ENCODE measurements around the gene PHACTR3.

Gene PHACTR3

DNA sequence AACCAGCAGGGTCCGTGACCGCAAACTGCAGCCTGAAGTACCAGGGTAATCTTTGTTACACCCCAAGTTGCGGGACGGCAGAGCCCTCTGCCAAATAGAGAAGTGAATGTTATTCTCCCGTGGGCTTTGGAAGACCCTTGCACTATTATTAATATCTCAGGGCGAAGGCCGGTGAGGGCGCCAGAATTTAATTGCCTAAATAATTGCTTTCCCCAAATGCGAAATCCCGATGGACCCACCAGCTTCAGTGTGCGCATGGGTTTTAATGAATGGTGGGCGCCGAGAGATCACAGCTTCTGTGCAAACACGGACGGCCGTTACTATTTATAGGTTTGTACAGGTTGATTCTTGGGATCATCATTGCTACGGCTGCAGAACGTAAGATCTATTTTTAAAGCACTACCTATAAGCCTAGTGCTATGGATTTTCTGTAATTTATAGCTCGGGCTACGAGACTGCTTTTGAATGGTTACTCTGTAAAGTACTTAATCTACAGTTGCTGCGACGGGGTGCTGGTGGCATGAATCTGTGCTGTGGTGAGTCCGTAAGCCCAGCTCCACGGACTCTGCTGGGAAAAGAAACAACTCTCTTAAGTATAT lies 15.2 kb upstream of the PHACTR3 start:
- no peak for DNase-seq (ENCODE audit: low spot score in 2 of 2)
- Mint-ChIP-seq H3K36me3 (no peaks in the 10 kb centered on the region), H3K4me3 (no peak overlapping the region), H3K27ac (no peak overlapping the region), H3K4me1 (no peaks in the 10 kb centered on the region), H3K27me3 (peaks cover 4% of the 10 kb centered on the region), H3K9me3 (no peaks in the 10 kb centered on the region)
- ATAC-seq (ENCODE audit: low read depth): no peak

DNA sequence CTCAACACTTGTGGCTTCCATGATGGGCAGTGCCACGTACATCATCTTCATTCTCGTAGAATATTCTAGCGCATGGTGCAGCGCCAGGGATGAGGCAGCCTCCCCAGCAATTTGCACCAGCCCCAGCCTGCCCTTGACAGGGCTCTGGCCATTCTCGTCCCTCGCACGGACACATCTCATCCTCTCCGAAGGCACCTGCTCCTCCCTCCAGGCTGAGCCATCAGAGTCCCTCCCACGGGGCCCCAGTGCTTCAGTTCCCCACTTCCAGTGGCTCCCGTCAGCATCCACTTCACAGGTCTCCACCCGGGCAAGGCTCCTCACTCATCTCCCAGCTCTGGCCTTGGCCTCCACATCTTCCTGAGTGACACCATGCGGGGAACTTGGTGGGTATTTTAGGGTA lies 13.3 kb upstream of the PHACTR3 start:
- Mint-ChIP-seq H3K4me1 (no peaks in the 10 kb centered on the region), H3K27ac (no peak overlapping the region), H3K27me3 (peaks cover 4% of the 10 kb centered on the region), H3K4me3 (no peak overlapping the region), H3K36me3 (no peaks in the 10 kb centered on the region), H3K9me3 (no peaks in the 10 kb centered on the region)
- DNase-seq (ENCODE audit: low spot score in 2 of 2): no peak
- ATAC-seq (ENCODE audit: low read depth): no peak

DNA sequence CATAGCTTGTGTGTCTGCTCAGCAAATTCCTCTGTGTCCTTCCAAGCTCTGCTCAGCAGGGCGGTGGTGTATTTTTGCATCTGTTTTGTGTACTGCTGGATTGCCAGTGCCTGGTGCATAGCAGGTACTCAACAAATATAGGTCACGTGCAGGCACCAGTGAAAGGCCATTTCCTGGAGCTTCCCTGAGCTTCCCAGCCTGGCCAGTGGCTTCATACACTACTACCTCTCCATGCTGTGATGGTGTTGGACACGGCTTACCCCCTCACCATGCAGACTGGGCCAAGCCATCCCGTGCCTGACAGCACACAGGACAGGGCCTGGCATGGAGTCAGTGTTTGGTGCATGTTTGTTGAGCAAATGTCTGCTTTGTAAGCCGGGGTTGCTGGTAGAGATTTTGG lies 7.7 kb upstream of the PHACTR3 start:
- no peak for ATAC-seq (ENCODE audit: low read depth)
- no peak overlapping the region for H3K27ac Mint-ChIP-seq
- no peaks in the 10 kb centered on the region for H3K36me3 Mint-ChIP-seq
- no peaks in the 10 kb centered on the region for H3K9me3 Mint-ChIP-seq
- no peak for DNase-seq (ENCODE audit: low spot score in 2 of 2)
- H3K4me1 Mint-ChIP-seq: peaks cover 3% of the 10 kb centered on the region
- no peak overlapping the region for H3K4me3 Mint-ChIP-seq
- peaks cover 18% of the 10 kb centered on the region for H3K27me3 Mint-ChIP-seq

DNA sequence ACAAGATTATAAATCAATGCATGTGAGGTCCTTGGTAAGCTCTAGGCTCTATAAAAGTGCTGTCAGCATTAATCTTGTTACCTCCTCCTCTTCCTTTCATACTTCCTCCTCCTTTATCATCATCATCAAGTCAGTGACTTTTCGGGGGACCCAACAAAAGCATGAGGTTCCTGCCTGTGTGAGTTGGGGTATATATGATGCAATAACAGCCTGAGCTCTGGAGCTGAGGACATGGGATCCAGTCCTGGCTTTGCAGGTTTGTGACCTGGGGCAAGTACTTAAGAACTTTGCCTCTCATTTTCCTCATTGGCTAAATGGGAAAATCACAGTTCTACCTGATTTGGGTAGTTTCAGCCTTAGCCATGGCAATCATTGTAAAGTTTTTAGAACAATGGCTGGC lies 7.1 kb upstream of the PHACTR3 start:
- H3K9me3 Mint-ChIP-seq: no peaks in the 10 kb centered on the region
- H3K4me3 Mint-ChIP-seq: no peak overlapping the region
- peaks cover 3% of the 10 kb centered on the region for H3K4me1 Mint-ChIP-seq
- no peak overlapping the region for H3K27ac Mint-ChIP-seq
- peaks cover 21% of the 10 kb centered on the region for H3K27me3 Mint-ChIP-seq
- ATAC-seq (ENCODE audit: low read depth) (no peak), DNase-seq (ENCODE audit: low spot score in 2 of 2) (no peak)
- no peaks in the 10 kb centered on the region for H3K36me3 Mint-ChIP-seq

DNA sequence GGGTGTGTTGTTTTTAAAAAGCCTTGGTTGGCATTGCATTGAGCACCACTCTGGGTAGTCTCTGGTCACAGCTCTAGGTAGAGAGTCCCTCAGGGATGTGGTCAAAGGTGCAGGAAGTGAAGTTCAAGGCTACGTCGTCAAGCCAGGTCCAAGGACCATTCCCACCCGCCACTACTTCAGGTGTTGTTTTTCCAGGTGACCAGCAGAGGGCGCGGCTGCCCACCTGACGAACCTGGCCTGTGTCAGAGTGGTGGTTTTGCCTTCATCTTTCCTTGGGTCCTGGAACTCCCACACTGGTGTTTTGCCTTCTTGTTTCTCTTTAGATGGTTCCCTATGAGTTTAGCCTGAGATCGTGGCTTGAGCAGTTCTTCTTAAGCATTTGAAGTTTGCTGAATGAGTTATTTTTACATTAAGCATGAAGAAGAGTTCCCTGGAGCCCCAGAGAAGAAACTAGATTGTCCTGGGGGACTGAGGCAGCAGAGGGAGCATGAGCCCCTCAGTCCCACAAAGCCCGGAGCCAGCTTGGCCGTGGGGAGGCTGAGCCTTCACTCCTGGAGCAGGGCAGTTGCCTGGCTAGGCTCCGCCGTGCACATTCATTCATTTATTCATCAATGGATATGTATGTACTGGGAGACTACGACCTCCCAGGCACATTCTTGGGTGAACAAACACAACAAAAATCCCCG lies 5.6 kb upstream of the PHACTR3 start:
- Mint-ChIP-seq H3K4me3 (no peak overlapping the region), H3K27me3 (peaks cover 21% of the 10 kb centered on the region), H3K9me3 (no peaks in the 10 kb centered on the region), H3K36me3 (no peaks in the 10 kb centered on the region), H3K4me1 (peaks cover 3% of the 10 kb centered on the region), H3K27ac (no peak overlapping the region)
- no peak for ATAC-seq (ENCODE audit: low read depth)
- DNase-seq (ENCODE audit: low spot score in 2 of 2): no peak

DNA sequence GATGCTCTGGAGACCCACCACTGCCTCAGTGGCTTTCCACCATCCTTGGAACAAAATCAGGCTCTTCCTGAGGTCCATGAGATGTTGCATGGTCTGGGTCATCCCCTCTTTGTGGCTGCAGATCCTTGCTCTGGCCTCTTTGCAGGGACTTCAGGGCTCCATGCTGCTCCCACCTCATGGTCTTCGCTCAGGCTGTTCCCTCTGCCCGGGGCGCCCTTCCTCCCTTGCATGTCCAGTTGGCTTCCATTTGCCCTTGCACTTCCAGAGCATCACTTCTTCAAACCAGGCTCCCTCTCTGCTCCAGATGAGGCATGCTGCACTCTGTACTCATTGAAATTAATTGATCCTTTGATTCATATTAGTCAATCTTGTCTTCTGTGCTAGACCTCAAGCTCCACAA lies 4.4 kb upstream of the PHACTR3 start:
- Mint-ChIP-seq H3K27ac (no peak overlapping the region), H3K4me3 (no peak overlapping the region), H3K27me3 (peaks cover 21% of the 10 kb centered on the region), H3K4me1 (peaks cover 3% of the 10 kb centered on the region), H3K36me3 (no peaks in the 10 kb centered on the region), H3K9me3 (no peaks in the 10 kb centered on the region)
- DNase-seq (ENCODE audit: low spot score in 2 of 2): no peak
- no peak for ATAC-seq (ENCODE audit: low read depth)

DNA sequence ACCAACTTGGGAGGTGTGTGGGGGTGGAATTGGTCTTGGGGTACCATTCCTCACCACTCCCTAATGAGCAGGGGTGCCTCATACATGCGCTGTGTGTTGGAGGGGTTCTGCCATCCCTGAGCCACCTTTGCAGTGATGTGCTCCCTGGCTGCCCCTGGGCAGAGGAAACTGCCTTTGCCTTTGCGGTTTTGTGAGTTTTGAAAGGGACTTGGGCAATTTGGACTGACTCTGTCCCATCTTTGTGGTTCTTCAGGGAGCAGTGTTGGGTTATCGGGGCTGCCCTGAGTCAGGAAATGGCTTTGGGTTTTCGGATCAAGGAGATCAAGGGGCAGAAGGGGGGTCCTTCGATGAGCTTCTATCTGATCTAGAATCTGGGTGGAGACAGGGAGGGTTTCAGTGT lies 3.9 kb upstream of the PHACTR3 start:
- ATAC-seq (ENCODE audit: low read depth): no peak
- Mint-ChIP-seq H3K4me1 (peaks cover 3% of the 10 kb centered on the region), H3K9me3 (no peaks in the 10 kb centered on the region), H3K27me3 (peaks cover 21% of the 10 kb centered on the region), H3K36me3 (no peaks in the 10 kb centered on the region), H3K27ac (no peak overlapping the region), H3K4me3 (no peak overlapping the region)
- no peak for DNase-seq (ENCODE audit: low spot score in 2 of 2)

DNA sequence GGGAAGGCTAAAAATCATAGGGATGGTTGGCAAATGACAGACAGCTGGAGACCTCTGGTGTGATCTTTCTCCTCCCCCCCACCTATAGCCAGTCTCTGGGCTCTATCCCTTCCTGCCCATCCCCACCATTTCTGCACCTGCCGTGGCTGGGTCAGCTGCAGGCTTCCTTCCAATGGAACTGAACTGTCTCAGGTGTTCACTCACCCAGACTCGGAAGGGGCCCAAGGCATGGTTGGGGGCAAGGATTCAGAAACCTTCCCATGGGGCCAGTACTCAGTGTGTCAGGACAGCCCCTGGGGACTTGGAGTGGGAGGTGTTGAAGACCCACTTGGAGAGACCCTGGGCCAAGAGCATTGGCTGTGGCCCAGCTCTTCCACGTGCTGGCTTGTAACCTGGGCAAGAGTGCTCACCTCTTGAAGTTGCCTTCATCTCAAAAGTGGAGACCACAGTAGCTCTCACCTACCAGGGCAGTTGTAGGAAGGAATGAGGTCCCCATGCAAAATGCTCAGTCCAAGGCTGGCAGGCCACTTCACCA lies 1.7 kb upstream of the PHACTR3 start:
- Mint-ChIP-seq H3K27me3 (peaks cover 21% of the 10 kb centered on the region), H3K4me3 (no peak overlapping the region), H3K4me1 (peaks cover 3% of the 10 kb centered on the region), H3K36me3 (no peaks in the 10 kb centered on the region), H3K9me3 (no peaks in the 10 kb centered on the region), H3K27ac (no peak overlapping the region)
- ATAC-seq (ENCODE audit: low read depth) (no peak), DNase-seq (ENCODE audit: low spot score in 2 of 2) (no peak)

DNA sequence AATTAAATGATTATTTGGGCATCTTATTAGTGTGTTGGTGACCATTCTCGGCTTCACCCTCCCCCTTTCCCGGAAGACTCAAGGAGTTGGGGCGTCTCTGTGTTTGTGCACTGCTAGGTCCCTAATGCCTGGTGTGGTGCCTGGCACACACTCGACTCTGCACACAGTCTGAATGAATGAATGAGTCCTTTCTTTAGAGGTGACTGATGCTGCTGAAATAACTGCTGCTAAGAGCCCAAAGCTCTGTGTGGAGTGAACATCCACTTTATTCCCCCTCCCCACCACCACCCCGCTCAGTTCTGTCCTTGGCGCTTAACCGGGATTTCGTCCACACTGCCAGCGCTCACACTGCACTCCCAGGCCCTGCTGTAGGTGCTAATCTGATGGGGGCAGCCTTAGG lies 1.2 kb upstream of the PHACTR3 start:
- ATAC-seq (ENCODE audit: low read depth) (no peak), DNase-seq (ENCODE audit: low spot score in 2 of 2) (no peak)
- Mint-ChIP-seq H3K9me3 (no peaks in the 10 kb centered on the region), H3K4me1 (peaks cover 3% of the 10 kb centered on the region), H3K4me3 (no peak overlapping the region), H3K27ac (no peak overlapping the region), H3K27me3 (peaks cover 22% of the 10 kb centered on the region), H3K36me3 (no peaks in the 10 kb centered on the region)

DNA sequence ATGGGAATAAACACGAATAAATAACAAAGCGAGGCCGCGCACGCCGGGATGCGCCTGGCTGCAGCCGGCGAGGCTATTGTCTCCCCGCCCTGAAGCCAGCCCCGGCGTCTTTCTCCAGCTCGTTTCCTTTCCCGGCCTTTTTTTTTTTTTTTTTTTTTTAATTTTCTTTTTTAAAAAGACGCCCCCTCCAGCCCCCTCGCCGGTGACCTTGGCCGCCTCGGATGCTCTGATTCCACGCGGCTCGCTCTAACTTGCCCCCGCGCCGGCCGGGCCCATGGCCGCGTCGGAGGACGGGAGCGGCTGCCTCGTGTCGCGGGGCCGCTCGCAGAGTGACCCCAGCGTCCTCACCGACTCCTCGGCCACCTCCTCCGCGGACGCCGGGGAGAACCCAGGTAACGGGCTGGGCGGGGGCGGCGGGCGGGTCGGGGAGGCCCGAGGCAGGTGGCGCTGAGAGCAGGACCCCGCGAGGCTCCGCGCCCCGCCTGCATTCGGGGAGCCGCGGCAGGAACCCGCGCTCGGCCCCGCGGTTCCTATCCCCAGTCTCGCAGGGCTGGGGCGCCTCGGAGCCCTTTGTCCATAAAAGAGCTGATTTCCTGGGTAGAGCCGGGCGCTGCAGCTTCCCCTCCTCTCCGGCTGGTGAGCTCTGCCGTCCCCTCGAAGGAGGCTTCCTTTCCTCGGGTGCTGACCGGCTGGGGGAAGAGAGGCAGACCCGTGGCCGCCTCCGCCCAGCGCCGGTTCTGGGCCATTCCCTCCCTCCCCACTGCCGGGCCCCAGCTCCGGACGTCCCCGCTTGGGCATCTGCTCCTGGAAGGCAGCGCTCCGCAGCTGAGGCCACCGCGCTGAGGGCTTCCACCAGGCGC lies 631 bp downstream of the PHACTR3 start:
- Mint-ChIP-seq H3K9me3 (no peaks in the 10 kb centered on the region), H3K36me3 (peaks cover 4% of the 10 kb centered on the region), H3K27me3 (peaks cover 23% of the 10 kb centered on the region), H3K27ac (no peak overlapping the region), H3K4me3 (no peak overlapping the region), H3K4me1 (no peaks in the 10 kb centered on the region)
- DNase-seq (ENCODE audit: low spot score in 2 of 2): no peak
- no peak for ATAC-seq (ENCODE audit: low read depth)

DNA sequence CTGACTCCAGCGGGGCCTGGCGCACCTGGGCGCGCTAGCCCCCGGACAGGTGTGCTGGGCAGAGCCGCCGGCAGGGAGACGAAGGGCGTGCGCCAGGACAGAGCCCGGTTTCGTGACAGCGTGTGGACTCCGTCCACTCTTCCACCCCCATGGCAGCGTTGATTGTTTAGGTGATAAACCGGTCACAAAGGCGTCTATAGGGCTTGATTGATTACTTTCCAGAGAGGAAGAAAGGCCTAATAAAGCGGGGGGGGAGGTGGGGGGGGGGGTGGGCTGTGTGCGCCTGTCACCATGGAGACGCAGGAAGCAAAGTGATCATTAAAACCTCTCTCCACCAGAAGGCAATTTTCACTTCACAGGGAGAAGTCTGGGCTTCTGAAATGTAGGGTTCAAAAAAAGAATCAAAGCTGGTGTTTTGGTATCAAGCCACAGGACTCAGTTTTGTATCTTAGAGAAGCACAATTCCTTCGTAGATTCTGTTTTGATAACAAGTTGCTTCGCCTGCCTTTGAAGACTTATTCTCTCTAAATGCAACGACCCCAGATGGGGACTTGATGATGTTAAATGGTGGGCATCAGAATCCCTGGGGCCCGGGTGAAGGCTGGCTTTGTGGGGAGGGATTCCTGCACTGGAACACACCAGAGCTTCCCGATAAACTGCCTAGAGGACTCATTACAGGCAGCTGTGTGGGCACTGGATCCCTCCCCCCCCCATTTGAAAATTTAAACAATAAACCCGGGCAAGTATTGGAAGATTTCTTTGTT lies 1.4 kb downstream of the PHACTR3 start:
- Mint-ChIP-seq H3K4me3 (no peak overlapping the region), H3K36me3 (peaks cover 4% of the 10 kb centered on the region), H3K4me1 (no peaks in the 10 kb centered on the region), H3K27me3 (peaks cover 20% of the 10 kb centered on the region), H3K27ac (no peak overlapping the region), H3K9me3 (no peaks in the 10 kb centered on the region)
- DNase-seq (ENCODE audit: low spot score in 2 of 2): no peak
- ATAC-seq (ENCODE audit: low read depth): no peak

DNA sequence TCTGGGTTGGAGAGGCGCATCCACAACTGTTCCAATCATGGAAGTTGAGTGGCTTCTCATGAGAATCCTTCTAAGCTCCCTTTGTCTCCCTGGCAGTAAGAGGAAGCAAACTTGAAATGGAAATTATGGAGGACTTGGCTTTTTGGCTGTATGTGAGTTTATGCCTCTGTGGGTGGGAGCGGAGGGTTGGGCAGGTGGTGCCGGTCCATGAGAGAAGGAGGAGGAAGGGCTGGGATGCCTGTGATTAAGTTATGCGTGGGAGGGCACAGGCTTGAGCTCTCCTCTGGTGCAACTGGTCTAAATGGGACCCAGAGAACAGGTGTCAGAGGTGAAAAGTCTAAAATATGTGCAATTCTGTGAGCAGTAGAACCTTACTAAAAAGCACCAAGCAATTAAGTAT lies 2.2 kb downstream of the PHACTR3 start:
- peaks cover 18% of the 10 kb centered on the region for H3K27me3 Mint-ChIP-seq
- no peak overlapping the region for H3K4me3 Mint-ChIP-seq
- H3K36me3 Mint-ChIP-seq: peaks cover 4% of the 10 kb centered on the region
- H3K9me3 Mint-ChIP-seq: no peaks in the 10 kb centered on the region
- ATAC-seq (ENCODE audit: low read depth) (no peak), DNase-seq (ENCODE audit: low spot score in 2 of 2) (no peak)
- H3K4me1 Mint-ChIP-seq: no peaks in the 10 kb centered on the region
- no peak overlapping the region for H3K27ac Mint-ChIP-seq

DNA sequence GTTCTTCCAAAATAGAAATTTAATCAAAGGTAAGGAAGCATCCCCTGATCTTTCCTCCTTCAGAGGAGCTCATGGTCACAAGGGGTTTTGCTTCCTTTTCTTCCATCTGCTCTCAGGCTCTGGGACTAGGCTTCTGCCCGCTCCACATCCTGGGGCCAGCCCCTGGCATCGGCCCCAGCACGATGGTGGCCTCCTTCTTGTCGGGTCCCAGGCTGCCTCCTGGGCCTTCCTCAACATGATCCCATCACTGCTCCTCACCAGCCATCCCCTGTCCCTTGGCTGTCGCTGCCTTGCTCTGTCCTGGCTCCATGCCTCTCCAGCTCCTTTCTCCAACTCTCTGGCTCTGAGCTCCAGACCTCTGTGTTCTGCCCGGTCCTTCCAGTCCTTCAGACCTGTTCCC lies 4.1 kb downstream of the PHACTR3 start:
- H3K27ac Mint-ChIP-seq: no peak overlapping the region
- no peaks in the 10 kb centered on the region for H3K4me1 Mint-ChIP-seq
- peaks cover 16% of the 10 kb centered on the region for H3K27me3 Mint-ChIP-seq
- H3K36me3 Mint-ChIP-seq: peaks cover 4% of the 10 kb centered on the region
- no peaks in the 10 kb centered on the region for H3K9me3 Mint-ChIP-seq
- ATAC-seq (ENCODE audit: low read depth): no peak
- DNase-seq (ENCODE audit: low spot score in 2 of 2): no peak
- H3K4me3 Mint-ChIP-seq: no peak overlapping the region

DNA sequence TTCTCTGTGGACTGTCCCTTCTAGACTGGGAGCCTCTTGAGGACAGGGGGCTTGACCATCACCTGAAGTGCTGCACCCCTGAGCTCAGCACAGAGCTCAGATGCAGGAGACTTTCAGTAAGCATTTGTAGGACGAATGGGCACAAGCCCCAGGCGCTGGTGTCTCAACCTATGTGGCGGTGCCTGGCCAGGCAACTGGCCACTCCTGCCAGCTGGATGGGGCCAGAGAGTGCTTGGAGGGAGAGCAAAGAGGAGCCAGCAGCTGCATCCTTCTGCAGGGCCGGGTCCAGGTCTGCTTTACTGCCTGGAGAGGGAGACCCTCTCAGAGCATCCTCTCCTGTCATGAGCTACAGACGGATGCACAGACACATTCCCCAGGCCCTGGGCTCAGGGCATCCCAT lies 4.5 kb downstream of the PHACTR3 start:
- no peak overlapping the region for H3K27ac Mint-ChIP-seq
- peaks cover 4% of the 10 kb centered on the region for H3K36me3 Mint-ChIP-seq
- H3K4me3 Mint-ChIP-seq: no peak overlapping the region
- ATAC-seq (ENCODE audit: low read depth) (no peak), DNase-seq (ENCODE audit: low spot score in 2 of 2) (no peak)
- H3K4me1 Mint-ChIP-seq: no peaks in the 10 kb centered on the region
- no peaks in the 10 kb centered on the region for H3K9me3 Mint-ChIP-seq
- H3K27me3 Mint-ChIP-seq: peaks cover 13% of the 10 kb centered on the region

Data from memory B cell (primary cell).